ENCODE results near the gene SMU1.

SMU1 gene

DNA sequence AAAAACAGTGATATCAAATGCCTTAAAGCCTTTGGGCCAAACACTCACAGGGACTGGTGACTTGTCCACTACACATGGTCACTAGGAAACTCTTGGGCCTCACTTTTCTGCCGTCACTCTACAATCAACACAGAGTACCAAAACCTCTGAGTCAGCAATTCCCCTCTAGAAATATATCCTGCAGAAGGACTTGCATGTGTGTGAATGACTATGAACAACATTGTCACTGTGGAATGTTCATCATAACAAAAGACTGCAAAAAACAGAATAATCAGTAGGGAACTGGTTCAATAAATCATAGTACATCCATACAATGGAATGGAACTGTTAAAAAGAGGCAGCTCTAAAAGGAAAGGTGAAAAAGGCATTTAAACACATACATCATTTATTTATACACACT lies 44.1 kb upstream of the SMU1 start:
- no peak for TF ChIP-seq POLR2AphosphoS5 (IDR thresholded peaks at IDR 0.05; ENCODE audit: low read depth, low read length)
- TF ChIP-seq TAF1 (IDR thresholded peaks at IDR 0.05; ENCODE audit: borderline replicate concordance, insufficient read depth, low read length): no peak
- TF ChIP-seq, protein P1, sequence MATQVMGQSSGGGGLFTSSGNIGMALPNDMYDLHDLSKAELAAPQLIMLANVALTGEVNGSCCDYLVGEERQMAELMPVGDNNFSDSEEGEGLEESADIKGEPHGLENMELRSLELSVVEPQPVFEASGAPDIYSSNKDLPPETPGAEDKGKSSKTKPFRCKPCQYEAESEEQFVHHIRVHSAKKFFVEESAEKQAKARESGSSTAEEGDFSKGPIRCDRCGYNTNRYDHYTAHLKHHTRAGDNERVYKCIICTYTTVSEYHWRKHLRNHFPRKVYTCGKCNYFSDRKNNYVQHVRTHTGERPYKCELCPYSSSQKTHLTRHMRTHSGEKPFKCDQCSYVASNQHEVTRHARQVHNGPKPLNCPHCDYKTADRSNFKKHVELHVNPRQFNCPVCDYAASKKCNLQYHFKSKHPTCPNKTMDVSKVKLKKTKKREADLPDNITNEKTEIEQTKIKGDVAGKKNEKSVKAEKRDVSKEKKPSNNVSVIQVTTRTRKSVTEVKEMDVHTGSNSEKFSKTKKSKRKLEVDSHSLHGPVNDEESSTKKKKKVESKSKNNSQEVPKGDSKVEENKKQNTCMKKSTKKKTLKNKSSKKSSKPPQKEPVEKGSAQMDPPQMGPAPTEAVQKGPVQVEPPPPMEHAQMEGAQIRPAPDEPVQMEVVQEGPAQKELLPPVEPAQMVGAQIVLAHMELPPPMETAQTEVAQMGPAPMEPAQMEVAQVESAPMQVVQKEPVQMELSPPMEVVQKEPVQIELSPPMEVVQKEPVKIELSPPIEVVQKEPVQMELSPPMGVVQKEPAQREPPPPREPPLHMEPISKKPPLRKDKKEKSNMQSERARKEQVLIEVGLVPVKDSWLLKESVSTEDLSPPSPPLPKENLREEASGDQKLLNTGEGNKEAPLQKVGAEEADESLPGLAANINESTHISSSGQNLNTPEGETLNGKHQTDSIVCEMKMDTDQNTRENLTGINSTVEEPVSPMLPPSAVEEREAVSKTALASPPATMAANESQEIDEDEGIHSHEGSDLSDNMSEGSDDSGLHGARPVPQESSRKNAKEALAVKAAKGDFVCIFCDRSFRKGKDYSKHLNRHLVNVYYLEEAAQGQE (IDR thresholded peaks at IDR 0.05; ENCODE audit: insufficient read depth in 1 of 2, low read depth in 2 of 2, low read length in 2 of 2): no peak
- TF ChIP-seq FOXP2 (optimal IDR thresholded peaks at IDR 0.05; ENCODE audit: borderline replicate concordance, extremely low read depth, extremely low read length, insufficient read depth): no peak
- TF ChIP-seq SIN3A (IDR thresholded peaks at IDR 0.05; ENCODE audit: borderline replicate concordance, insufficient read depth, low read length): no peak

DNA sequence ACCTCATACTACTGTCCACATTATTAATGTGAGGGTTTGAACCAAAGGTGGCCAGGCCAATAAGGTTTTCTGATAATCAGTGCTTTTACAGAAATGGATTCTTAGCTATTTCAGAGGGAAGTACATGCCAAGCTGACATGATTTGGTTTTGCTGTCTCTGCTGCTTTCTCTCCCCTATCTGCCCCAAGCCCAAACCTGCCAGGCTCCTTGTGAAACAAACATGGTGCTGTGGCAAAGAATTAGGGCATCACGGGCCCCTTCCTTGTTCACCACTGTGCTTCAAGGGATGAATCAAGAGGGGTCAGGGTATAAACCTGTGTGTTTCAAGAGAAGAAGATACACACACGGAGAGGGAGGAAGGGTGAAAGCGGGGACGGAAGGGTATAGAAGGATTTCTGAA lies 41.3 kb upstream of the SMU1 start:
- TF ChIP-seq SIN3A (IDR thresholded peaks at IDR 0.05; ENCODE audit: borderline replicate concordance, insufficient read depth, low read length): no peak

DNA sequence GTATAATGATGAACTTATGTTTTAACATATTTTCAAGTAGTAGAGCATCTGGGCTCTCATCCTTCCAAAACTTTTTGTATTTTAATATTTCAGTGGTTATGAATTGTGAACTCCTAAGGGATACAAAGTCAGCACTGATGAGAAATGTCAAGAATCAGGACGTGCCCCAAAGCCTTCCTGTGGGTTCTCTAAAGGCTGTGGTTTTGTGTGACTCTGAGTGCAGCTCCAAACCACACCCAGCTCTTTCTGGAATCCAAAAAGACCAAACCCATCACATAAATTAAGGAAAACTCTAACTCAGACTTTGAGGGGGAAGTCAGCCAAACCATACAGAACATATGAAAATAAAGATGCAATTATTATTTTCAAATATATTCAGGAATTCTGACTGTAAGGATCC lies 40.8 kb upstream of the SMU1 start:
- no peak for TF ChIP-seq FOXP2 (optimal IDR thresholded peaks at IDR 0.05; ENCODE audit: borderline replicate concordance, extremely low read depth, extremely low read length, insufficient read depth)
- TF ChIP-seq, protein P1 (IDR thresholded peaks at IDR 0.05; ENCODE audit: insufficient read depth in 1 of 2, low read depth in 2 of 2, low read length in 2 of 2): no peak
- TF ChIP-seq POLR2AphosphoS5 (IDR thresholded peaks at IDR 0.05; ENCODE audit: low read depth, low read length): no peak
- no peak for TF ChIP-seq SIN3A (IDR thresholded peaks at IDR 0.05; ENCODE audit: borderline replicate concordance, insufficient read depth, low read length)
- no peak for TF ChIP-seq TAF1 (IDR thresholded peaks at IDR 0.05; ENCODE audit: borderline replicate concordance, insufficient read depth, low read length)

DNA sequence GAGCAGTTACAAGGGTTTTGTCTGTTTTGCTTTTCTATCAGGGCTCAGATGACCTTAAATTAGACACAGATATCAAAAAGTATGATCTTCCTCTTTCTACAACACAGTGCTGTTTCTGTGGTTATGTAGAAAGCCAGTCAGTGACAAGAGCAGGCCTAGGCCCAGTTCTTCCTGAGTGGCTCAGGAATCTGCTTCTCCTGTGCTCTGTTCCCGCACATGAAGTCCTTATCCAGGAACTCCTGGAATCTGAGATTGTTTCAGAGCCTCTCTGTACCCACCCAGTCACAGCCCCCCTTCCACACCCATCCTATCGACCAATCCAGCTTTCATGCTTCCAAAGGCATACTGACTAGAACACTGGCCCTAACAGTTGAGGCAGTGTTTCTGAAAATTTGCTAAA lies 40.4 kb upstream of the SMU1 start:
- no peak for TF ChIP-seq FOXP2 (optimal IDR thresholded peaks at IDR 0.05; ENCODE audit: borderline replicate concordance, extremely low read depth, extremely low read length, insufficient read depth)
- TF ChIP-seq SIN3A (IDR thresholded peaks at IDR 0.05; ENCODE audit: borderline replicate concordance, insufficient read depth, low read length): no peak
- TF ChIP-seq, protein P1 (IDR thresholded peaks at IDR 0.05; ENCODE audit: insufficient read depth in 1 of 2, low read depth in 2 of 2, low read length in 2 of 2): no peak
- TF ChIP-seq TAF1 (IDR thresholded peaks at IDR 0.05; ENCODE audit: borderline replicate concordance, insufficient read depth, low read length): no peak

DNA sequence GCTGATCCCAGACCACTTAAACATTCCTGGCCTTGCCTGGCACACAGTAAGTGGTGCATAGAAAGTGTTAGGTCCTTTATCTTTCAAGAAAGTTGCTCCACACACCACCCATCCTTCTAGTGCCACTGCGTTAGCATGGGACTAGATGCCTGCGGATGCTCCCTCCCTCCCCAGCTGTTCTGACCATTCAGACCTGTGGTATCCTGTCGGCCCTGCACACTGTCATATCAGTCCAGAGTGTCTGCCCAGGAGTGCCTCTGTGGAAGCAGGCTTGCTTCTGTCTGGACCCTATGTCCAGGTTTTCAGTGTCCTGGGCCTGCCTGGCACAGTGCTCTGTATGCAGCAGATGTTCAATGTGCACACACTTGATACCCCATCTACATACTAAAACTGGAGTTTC lies 38.3 kb upstream of the SMU1 start:
- TF ChIP-seq, protein P1 (IDR thresholded peaks at IDR 0.05; ENCODE audit: insufficient read depth in 1 of 2, low read depth in 2 of 2, low read length in 2 of 2): no peak
- TF ChIP-seq FOXP2 (optimal IDR thresholded peaks at IDR 0.05; ENCODE audit: borderline replicate concordance, extremely low read depth, extremely low read length, insufficient read depth) (no peak), SIN3A (IDR thresholded peaks at IDR 0.05; ENCODE audit: borderline replicate concordance, insufficient read depth, low read length) (no peak), TAF1 (IDR thresholded peaks at IDR 0.05; ENCODE audit: borderline replicate concordance, insufficient read depth, low read length) (no peak), POLR2AphosphoS5 (IDR thresholded peaks at IDR 0.05; ENCODE audit: low read depth, low read length) (no peak)

Measured in PFSK-1 (cell line).